ENCODE results near the gene HDAC7.
"Not testable (repeated sequence)": the region's sequence is repeated elsewhere in the genome, so short reads cannot be mapped to it uniquely, and the experiment has no call there.

HDAC7 gene

GRCh38 chr12:47811581-47812484, 7.9 kb downstream of the HDAC7 start:
- DNase-seq, result peak; percentile 18

- no peak for DNase-seq
Observed at GRCh38 chr12:47811072-47811396, 8.7 kb downstream of the HDAC7 start.

- not testable (repeated sequence) for DNase-seq
Observed at GRCh38 chr12:47809518-47809917, 10.2 kb downstream of the HDAC7 start.

GRCh38 chr12:47808574-47809365, 10.9 kb downstream of the HDAC7 start:
- peak; percentile 81 for DNase-seq

GRCh38 chr12:47808050-47808449, 11.7 kb downstream of the HDAC7 start:
- DNase-seq, result no peak

GRCh38 chr12:47807338-47807737, 12.4 kb downstream of the HDAC7 start:
- DNase-seq, result peak; percentile 49

GRCh38 chr12:47805417-47805816, 14.3 kb downstream of the HDAC7 start:
- DNase-seq, result peak; percentile 1

- DNase-seq, result peak; percentile 3
Observed at GRCh38 chr12:47804171-47804570, 15.5 kb downstream of the HDAC7 start.

- DNase-seq, result peak; percentile 27
Observed at GRCh38 chr12:47803191-47803875, 16.4 kb downstream of the HDAC7 start.

- DNase-seq, result peak; percentile 69
Observed at GRCh38 chr12:47802312-47802711, 17.4 kb downstream of the HDAC7 start.

- DNase-seq, result peak; percentile 2
Observed at GRCh38 chr12:47801904-47802246, 17.8 kb downstream of the HDAC7 start.

GRCh38 chr12:47801170-47801903, 18.4 kb downstream of the HDAC7 start:
- DNase-seq, result no peak

- DNase-seq, result no peak
Observed at GRCh38 chr12:47800582-47800981, 19.1 kb downstream of the HDAC7 start.

GRCh38 chr12:47799357-47799955, 20.2 kb downstream of the HDAC7 start:
- no peak for DNase-seq

GRCh38 chr12:47798382-47798948, 21.2 kb downstream of the HDAC7 start:
- no peak for DNase-seq

GRCh38 chr12:47797441-47797840, 22.3 kb downstream of the HDAC7 start:
- peak; percentile 60 for DNase-seq

- no peak for DNase-seq
Observed at GRCh38 chr12:47795814-47796411, 23.8 kb downstream of the HDAC7 start.

GRCh38 chr12:47795121-47795813, 24.4 kb downstream of the HDAC7 start:
- DNase-seq, result no peak

- DNase-seq, result no peak
Observed at GRCh38 chr12:47794679-47795078, 25.0 kb downstream of the HDAC7 start.

GRCh38 chr12:47793015-47793681, 26.6 kb downstream of the HDAC7 start:
- DNase-seq, result no peak

Data from hematopoietic multipotent progenitor cell treated with erythropoietin and hydrocortisone succinate and interleukin-3 and kit ligand, for 6 days (in vitro differentiated cells).